ENCODE data around the gene EPC2. TPM values are rescaled to one million over a fixed set of nuclear protein-coding genes. Genes with fewer than 3 reads are reported as not detected.

The EPC2 gene
- total RNA-seq, 1 donor from 2014 or later = 52.1 TPM

GRCh38 chr2:148650881-148651280 is 6.3 kb downstream of the EPC2 start:
- Mint-ChIP-seq H3K9me3 (no peaks in the 10 kb centered on the region), H3K4me1 (peaks cover 82% of the 10 kb centered on the region), H3K27ac (no peak overlapping the region), H3K36me3 (ENCODE audit: low read depth) (peaks cover 11% of the 10 kb centered on the region), H3K4me3 (no peak overlapping the region), H3K27me3 (no peaks in the 10 kb centered on the region)
- ATAC-seq (ENCODE audit: low read depth) = no peak
- intact Hi-C loops (cut with micrococcal nuclease) = no loop called here
- no peak for DNase-seq
- CTCF ChIA-PET = no interaction called here
- TF ChIP-seq CTCF (IDR thresholded peaks at IDR 0.05) = no peak
- POLR2A ChIA-PET = no interaction called here

DNA sequence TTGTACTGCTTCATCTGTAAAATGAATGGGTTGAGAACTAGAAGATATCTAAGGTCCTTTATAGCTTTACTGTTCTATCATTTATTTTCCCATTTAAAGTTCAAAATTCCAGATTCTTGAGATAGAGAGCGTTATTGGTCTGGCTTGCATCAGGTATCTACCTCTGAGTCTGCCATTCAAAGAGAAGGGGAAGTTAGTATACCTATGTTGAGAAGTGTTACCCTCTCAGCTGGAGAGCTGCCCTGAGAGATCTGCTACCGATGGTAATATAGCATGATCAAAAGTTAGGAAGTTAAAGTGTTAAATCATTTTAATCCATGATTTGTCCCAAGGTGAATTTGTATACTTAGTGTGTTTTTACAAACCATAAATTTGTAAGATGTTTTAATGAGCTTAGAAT is 7.4 kb downstream of the EPC2 start:
- Mint-ChIP-seq H3K4me1 (peaks cover 85% of the 10 kb centered on the region), H3K27ac (peak overlapping the region; percentile 46), H3K9me3 (no peaks in the 10 kb centered on the region), H3K36me3 (ENCODE audit: low read depth) (peaks cover 7% of the 10 kb centered on the region), H3K4me3 (peak overlapping the region; percentile 53), H3K27me3 (no peaks in the 10 kb centered on the region)
- CTCF ChIA-PET = interaction anchor here (0.8 kb wide), 1 partner anchor 9 kb away, joined by 4 read pairs; no protein-coding TSS in a partner anchor
- POLR2A ChIA-PET = no interaction called here
- ATAC-seq (ENCODE audit: low read depth) (peak; percentile 56), DNase-seq (no peak)
- no peak for TF ChIP-seq CTCF (IDR thresholded peaks at IDR 0.05)
- intact Hi-C loops (cut with micrococcal nuclease) = loop anchor here (2.0 kb wide), 1 partner anchor 15 kb away; no protein-coding TSS in a partner anchor

- H3K9me3 Mint-ChIP-seq = no peaks in the 10 kb centered on the region
- H3K27me3 Mint-ChIP-seq = no peaks in the 10 kb centered on the region
- ChIA-PET CTCF (interaction anchor here (1.3 kb wide), 1 partner anchor 8 kb away, joined by 4 read pairs; no protein-coding TSS in a partner anchor), POLR2A (interaction anchor here (0.8 kb wide), 1 partner anchor 10 kb away, joined by 3 read pairs; no protein-coding TSS in a partner anchor)
- H3K36me3 Mint-ChIP-seq (ENCODE audit: low read depth) = peaks cover 7% of the 10 kb centered on the region
- intact Hi-C loops (cut with micrococcal nuclease) = loop anchor here (1.0 to 2.0 kb wide), 2 partner anchors 8 to 13 kb away; no protein-coding TSS in a partner anchor
- TF ChIP-seq CTCF (IDR thresholded peaks at IDR 0.05) = no peak
- peak overlapping the region; percentile 61 for H3K4me3 Mint-ChIP-seq
- peak; percentile 82 for ATAC-seq (ENCODE audit: low read depth)
- peak overlapping the region; percentile 41 for H3K27ac Mint-ChIP-seq
- H3K4me1 Mint-ChIP-seq = peaks cover 89% of the 10 kb centered on the region
- DNase-seq = no peak
Measured at GRCh38 chr2:148653437-148653836, 8.9 kb downstream of the EPC2 start.

DNA sequence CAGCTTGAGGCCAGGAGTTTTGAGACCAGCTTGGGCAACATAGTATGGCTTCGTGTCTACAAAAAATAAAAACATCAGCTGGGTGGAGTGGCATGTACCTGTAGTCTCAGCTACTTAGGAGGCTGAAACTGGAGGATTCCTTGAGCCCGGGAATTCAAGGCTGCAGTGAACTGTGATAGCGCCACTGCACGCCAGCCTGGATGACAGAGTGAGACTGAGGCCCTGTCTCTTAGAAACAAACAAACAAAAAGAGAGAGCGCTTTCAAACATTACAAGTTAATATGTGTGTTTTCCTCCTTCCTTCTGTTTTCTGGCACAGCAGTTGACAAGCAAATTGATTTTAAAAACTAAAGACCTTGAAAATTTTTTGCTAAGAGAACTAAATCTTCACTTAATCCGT is 9.9 kb downstream of the EPC2 start:
- ATAC-seq (ENCODE audit: low read depth) (no peak), DNase-seq (no peak)
- Mint-ChIP-seq H3K9me3 (no peaks in the 10 kb centered on the region), H3K27me3 (no peaks in the 10 kb centered on the region), H3K36me3 (ENCODE audit: low read depth) (peaks cover under 1% of the 10 kb centered on the region), H3K27ac (no peak overlapping the region), H3K4me3 (no peak overlapping the region), H3K4me1 (peaks cover 87% of the 10 kb centered on the region)
- no peak for TF ChIP-seq CTCF (IDR thresholded peaks at IDR 0.05)
- ChIA-PET CTCF (interaction anchor here (1.3 kb wide), 1 partner anchor 9 kb away, joined by 4 read pairs; no protein-coding TSS in a partner anchor), POLR2A (no interaction called here)
- intact Hi-C loops (cut with micrococcal nuclease) = no loop called here

- Mint-ChIP-seq H3K9me3 (no peaks in the 10 kb centered on the region), H3K36me3 (ENCODE audit: low read depth) (no peaks in the 10 kb centered on the region), H3K4me3 (no peak overlapping the region), H3K27me3 (no peaks in the 10 kb centered on the region), H3K4me1 (peaks cover 92% of the 10 kb centered on the region), H3K27ac (no peak overlapping the region)
- no peak for TF ChIP-seq CTCF (IDR thresholded peaks at IDR 0.05)
- intact Hi-C loops (cut with micrococcal nuclease) = loop anchor here (1.0 kb wide), 1 partner anchor 12 kb away; the partner anchor contains the start of gene EPC2
- no peak for DNase-seq
- ChIA-PET CTCF (no interaction called here), POLR2A (no interaction called here)
- no peak for ATAC-seq (ENCODE audit: low read depth)
Measured at GRCh38 chr2:148656516-148656915, 12.0 kb downstream of the EPC2 start.

Data from activated B cell treated with CpG ODN at 0.5 μM for 24 hours (primary cell).